Liver (tissue), 9 donors: ENCODE results near the gene GAS7. TPM values are rescaled to one million over a fixed set of nuclear protein-coding genes. Genes with fewer than 3 reads are reported as not detected.

Experiments used
- DNase-seq: peaks from one replicate; pipeline ENCODE4 v3.0.0-alpha.2; 2017; ENCODE audit warnings: low spot score
- H3K27ac ChIP-seq, 2 donors: one replicate each; pipeline ENCODE4 v1.7.0; 2013; ENCODE audit warnings: inconsistent platforms in 2 of 2, low read length in 2 of 2, control low read depth in 1 of 2, low read depth in 1 of 2, mild to moderate bottlenecking in 1 of 2
- H3K27me3 ChIP-seq, 4 donors: one replicate each; pipeline versions ENCODE4 v1.6.1 to v1.7.0; 2013; ENCODE audit warnings: low read length in 3 of 4, inconsistent platforms in 1 of 4, mild to moderate bottlenecking in 1 of 4, moderate library complexity in 1 of 4; ENCODE audit not compliant: control insufficient read depth in 4 of 4, insufficient read depth in 4 of 4
- H3K36me3 ChIP-seq, 4 donors: one replicate each; pipeline versions ENCODE4 v1.6.1 to v1.7.0; 2013; ENCODE audit warnings: low read length in 3 of 4, mild to moderate bottlenecking in 3 of 4, low read depth in 1 of 4, moderate library complexity in 1 of 4; ENCODE audit not compliant: control insufficient read depth in 4 of 4, insufficient read depth in 3 of 4
- H3K4me1 ChIP-seq, 4 donors: one replicate each; pipeline versions ENCODE4 v1.6.1 to v1.7.0; 2013; ENCODE audit warnings: low read length in 3 of 4, mild to moderate bottlenecking in 3 of 4, moderate library complexity in 1 of 4; ENCODE audit not compliant: control insufficient read depth in 4 of 4, insufficient read depth in 4 of 4
- H3K4me3 ChIP-seq, 3 donors: one replicate each; pipeline versions ENCODE4 v1.6.1 to v1.7.0; 2013; ENCODE audit warnings: low read length in 3 of 3, control low read depth in 1 of 3, low read depth in 1 of 3, mild to moderate bottlenecking in 1 of 3
- H3K9ac ChIP-seq, 2 donors: one replicate each; pipeline ENCODE4 v1.7.0; 2013; ENCODE audit warnings: low read length in 2 of 2, mild to moderate bottlenecking in 2 of 2, moderate library complexity in 2 of 2, control low read depth in 1 of 2, low read depth in 1 of 2
- H3K9me3 ChIP-seq, 4 donors: one replicate each; pipeline versions ENCODE4 v1.6.1 to v1.7.0; 2013; ENCODE audit warnings: low read length in 3 of 4; ENCODE audit not compliant: control insufficient read depth in 4 of 4
- EGR1 ChIP-seq, 2 donors: IDR thresholded peaks; 2 replicates each; pipeline ENCODE4 v1.6.1; 2016 to 2018; ENCODE audit warnings: antibody characterized with exemption in 2 of 2, low read depth in 2 of 2
- FOXA1 ChIP-seq: IDR thresholded peaks from 2 replicates; pipeline ENCODE4 v1.6.1; 2016; ENCODE audit warnings: antibody characterized with exemption
- FOXA2 ChIP-seq: IDR thresholded peaks from 2 replicates; pipeline ENCODE4 v1.6.1; 2016; ENCODE audit warnings: antibody characterized with exemption
- GABPA ChIP-seq, 2 donors: IDR thresholded peaks in 1 of 2; conservative IDR thresholded peaks in 1 of 2; 2 replicates each; pipeline ENCODE4 v1.6.1; 2016; ENCODE audit warnings: antibody characterized with exemption in 2 of 2, mild to moderate bottlenecking in 1 of 2, moderate library complexity in 1 of 2
- HNF4A ChIP-seq, 2 donors: conservative IDR thresholded peaks; 2 replicates each; pipeline ENCODE4 v1.6.1; 2016; ENCODE audit warnings: antibody characterized with exemption in 2 of 2, mild to moderate bottlenecking in 2 of 2
- HNF4G ChIP-seq: IDR thresholded peaks from 2 replicates; pipeline ENCODE4 v1.6.1; 2016; ENCODE audit warnings: antibody characterized with exemption
- JUND ChIP-seq, 2 donors: IDR thresholded peaks; 2 replicates each; pipeline ENCODE4 v1.6.1; 2016; ENCODE audit warnings: antibody characterized with exemption in 2 of 2
- NR2F2 ChIP-seq: IDR thresholded peaks from 2 replicates; pipeline ENCODE4 v1.6.1; 2016; ENCODE audit warnings: antibody characterized with exemption
- RXRA ChIP-seq, 2 donors: IDR thresholded peaks; 2 replicates each; pipeline ENCODE4 v1.6.1; 2017 to 2018; ENCODE audit warnings: antibody characterized with exemption in 2 of 2, mild to moderate bottlenecking in 1 of 2
- SP1 ChIP-seq: IDR thresholded peaks from 2 replicates; pipeline ENCODE4 v1.6.1; 2018; ENCODE audit warnings: antibody characterized with exemption, mild to moderate bottlenecking
- TAF1 ChIP-seq: conservative IDR thresholded peaks from 2 replicates; pipeline ENCODE4 v1.6.1; 2016; ENCODE audit warnings: antibody characterized with exemption, mild to moderate bottlenecking
- YY1 ChIP-seq: IDR thresholded peaks from 2 replicates; pipeline ENCODE4 v1.6.1; 2016; ENCODE audit warnings: antibody characterized with exemption, mild to moderate bottlenecking
- WGBS: extraction: QIAGEN DNeasy Blood & Tissue Kit; methylation state at CpG from one replicate; pipeline ENCODE4 v1.1.7; 2013; 5-methylcytosine and 5-hydroxymethylcytosine counted together
- polyA plus RNA-seq, 2 donors: library from polyadenylated mRNA; stranded (reverse) in 1 of 2; unstranded in 1 of 2; fragments of 200-250 nt in 1 of 2; fragments of >200 nt in 1 of 2; fragmentation: Nextera tagmentation in 1 of 2; extraction: Ambion mirVana in 1 of 2; gene quantifications; one replicate each; pipeline versions ENCODE4 v1.2.1 to v1.2.3, GENCODE V29; 2013 to 2015
- total RNA-seq, 2 donors: library from RNA; depleted of rRNA; stranded (reverse); fragments of >200 nt; gene quantifications; one replicate each; pipeline ENCODE4 v1.2.3, GENCODE V29; 2014
- TF ChIP-seq, protein P1 (sequence below): IDR thresholded peaks from 2 replicates; pipeline ENCODE4 v1.6.1; 2016; ENCODE audit warnings: antibody characterized with exemption
- TF ChIP-seq, protein P2 (sequence below): fragments of 150-350 bp; IDR thresholded peaks from 2 replicates; pipeline ENCODE4 v1.5.1; 2017; ENCODE audit warnings: improper control_type of control experiment, low read depth, low read length; ENCODE audit not compliant: missing input control
- TF ChIP-seq, protein P3 (sequence below): IDR thresholded peaks from 2 replicates; pipeline ENCODE4 v1.6.1; 2016; ENCODE audit warnings: antibody characterized with exemption, mild to moderate bottlenecking
- TF ChIP-seq, protein P4 (sequence below): IDR thresholded peaks from 2 replicates; pipeline ENCODE4 v1.6.1; 2016; ENCODE audit warnings: antibody characterized with exemption
- TF ChIP-seq, protein P5 (sequence below): IDR thresholded peaks from 2 replicates; pipeline ENCODE4 v1.6.1; 2016; ENCODE audit warnings: antibody characterized with exemption
- donor health status: healthy.
- donor health status: healthy.
- donor health status: healthy.
- donor health status: healthy.
- donor health status: healthy.

Gene GAS7
- total and polyA plus RNA-seq, 4 donors, result 0.79 to 6.1 (median 2.5) TPM

DNA sequence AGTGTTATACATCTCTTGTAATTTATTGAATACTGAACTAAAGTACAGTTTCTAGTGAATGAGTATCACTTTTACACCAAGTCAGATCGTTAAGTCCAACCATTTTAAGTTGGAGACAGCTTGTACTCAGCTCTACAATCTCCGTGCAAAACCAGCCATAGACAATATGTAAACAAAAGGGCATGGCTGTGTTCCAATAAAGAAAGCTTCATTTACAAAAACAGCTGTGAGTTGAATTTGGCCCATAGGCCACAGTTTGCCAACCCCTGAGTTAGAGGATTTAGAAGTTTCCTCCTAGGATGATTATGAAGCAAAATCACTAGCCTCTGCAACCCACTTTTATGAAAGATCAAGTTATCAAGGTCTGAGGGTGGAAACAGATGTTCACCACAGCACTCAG is 187.7 kb downstream of the GAS7 start:
- 56% methylated on average over 2 of the region's 2 CpGs for WGBS
- Histone ChIP-seq H3K9ac (no peak overlapping the region), H3K4me3 (no peak overlapping the region), H3K36me3 (no peaks in the 10 kb centered on the region), H3K27me3 (no peaks in the 10 kb centered on the region), H3K9me3 (no peaks in the 10 kb centered on the region), H3K4me1 (no peaks in the 10 kb centered on the region), H3K27ac (no peak overlapping the region)
- TF ChIP-seq TAF1, result no peak
- no peak for TF ChIP-seq NR2F2
- TF ChIP-seq, protein P1, sequence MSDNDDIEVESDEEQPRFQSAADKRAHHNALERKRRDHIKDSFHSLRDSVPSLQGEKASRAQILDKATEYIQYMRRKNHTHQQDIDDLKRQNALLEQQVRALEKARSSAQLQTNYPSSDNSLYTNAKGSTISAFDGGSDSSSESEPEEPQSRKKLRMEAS, result no peak
- no peak for TF ChIP-seq GABPA (IDR thresholded peaks at IDR 0.05 in 1 of 2, conservative IDR thresholded peaks at IDR 0.05 in 1 of 2)
- no peak for TF ChIP-seq EGR1 (IDR thresholded peaks at IDR 0.05; ENCODE audit: low read depth in 2 of 2)
- no peak for TF ChIP-seq HNF4A (conservative IDR thresholded peaks at IDR 0.05)
- TF ChIP-seq, protein P2, sequence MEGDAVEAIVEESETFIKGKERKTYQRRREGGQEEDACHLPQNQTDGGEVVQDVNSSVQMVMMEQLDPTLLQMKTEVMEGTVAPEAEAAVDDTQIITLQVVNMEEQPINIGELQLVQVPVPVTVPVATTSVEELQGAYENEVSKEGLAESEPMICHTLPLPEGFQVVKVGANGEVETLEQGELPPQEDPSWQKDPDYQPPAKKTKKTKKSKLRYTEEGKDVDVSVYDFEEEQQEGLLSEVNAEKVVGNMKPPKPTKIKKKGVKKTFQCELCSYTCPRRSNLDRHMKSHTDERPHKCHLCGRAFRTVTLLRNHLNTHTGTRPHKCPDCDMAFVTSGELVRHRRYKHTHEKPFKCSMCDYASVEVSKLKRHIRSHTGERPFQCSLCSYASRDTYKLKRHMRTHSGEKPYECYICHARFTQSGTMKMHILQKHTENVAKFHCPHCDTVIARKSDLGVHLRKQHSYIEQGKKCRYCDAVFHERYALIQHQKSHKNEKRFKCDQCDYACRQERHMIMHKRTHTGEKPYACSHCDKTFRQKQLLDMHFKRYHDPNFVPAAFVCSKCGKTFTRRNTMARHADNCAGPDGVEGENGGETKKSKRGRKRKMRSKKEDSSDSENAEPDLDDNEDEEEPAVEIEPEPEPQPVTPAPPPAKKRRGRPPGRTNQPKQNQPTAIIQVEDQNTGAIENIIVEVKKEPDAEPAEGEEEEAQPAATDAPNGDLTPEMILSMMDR, result no peak
- no peak for TF ChIP-seq SP1
- TF ChIP-seq, protein P3, sequence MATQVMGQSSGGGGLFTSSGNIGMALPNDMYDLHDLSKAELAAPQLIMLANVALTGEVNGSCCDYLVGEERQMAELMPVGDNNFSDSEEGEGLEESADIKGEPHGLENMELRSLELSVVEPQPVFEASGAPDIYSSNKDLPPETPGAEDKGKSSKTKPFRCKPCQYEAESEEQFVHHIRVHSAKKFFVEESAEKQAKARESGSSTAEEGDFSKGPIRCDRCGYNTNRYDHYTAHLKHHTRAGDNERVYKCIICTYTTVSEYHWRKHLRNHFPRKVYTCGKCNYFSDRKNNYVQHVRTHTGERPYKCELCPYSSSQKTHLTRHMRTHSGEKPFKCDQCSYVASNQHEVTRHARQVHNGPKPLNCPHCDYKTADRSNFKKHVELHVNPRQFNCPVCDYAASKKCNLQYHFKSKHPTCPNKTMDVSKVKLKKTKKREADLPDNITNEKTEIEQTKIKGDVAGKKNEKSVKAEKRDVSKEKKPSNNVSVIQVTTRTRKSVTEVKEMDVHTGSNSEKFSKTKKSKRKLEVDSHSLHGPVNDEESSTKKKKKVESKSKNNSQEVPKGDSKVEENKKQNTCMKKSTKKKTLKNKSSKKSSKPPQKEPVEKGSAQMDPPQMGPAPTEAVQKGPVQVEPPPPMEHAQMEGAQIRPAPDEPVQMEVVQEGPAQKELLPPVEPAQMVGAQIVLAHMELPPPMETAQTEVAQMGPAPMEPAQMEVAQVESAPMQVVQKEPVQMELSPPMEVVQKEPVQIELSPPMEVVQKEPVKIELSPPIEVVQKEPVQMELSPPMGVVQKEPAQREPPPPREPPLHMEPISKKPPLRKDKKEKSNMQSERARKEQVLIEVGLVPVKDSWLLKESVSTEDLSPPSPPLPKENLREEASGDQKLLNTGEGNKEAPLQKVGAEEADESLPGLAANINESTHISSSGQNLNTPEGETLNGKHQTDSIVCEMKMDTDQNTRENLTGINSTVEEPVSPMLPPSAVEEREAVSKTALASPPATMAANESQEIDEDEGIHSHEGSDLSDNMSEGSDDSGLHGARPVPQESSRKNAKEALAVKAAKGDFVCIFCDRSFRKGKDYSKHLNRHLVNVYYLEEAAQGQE, result no peak
- no peak for TF ChIP-seq FOXA2
- TF ChIP-seq, protein P4, sequence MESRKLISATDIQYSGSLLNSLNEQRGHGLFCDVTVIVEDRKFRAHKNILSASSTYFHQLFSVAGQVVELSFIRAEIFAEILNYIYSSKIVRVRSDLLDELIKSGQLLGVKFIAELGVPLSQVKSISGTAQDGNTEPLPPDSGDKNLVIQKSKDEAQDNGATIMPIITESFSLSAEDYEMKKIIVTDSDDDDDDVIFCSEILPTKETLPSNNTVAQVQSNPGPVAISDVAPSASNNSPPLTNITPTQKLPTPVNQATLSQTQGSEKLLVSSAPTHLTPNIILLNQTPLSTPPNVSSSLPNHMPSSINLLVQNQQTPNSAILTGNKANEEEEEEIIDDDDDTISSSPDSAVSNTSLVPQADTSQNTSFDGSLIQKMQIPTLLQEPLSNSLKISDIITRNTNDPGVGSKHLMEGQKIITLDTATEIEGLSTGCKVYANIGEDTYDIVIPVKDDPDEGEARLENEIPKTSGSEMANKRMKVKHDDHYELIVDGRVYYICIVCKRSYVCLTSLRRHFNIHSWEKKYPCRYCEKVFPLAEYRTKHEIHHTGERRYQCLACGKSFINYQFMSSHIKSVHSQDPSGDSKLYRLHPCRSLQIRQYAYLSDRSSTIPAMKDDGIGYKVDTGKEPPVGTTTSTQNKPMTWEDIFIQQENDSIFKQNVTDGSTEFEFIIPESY, result no peak
- TF ChIP-seq, protein P5, sequence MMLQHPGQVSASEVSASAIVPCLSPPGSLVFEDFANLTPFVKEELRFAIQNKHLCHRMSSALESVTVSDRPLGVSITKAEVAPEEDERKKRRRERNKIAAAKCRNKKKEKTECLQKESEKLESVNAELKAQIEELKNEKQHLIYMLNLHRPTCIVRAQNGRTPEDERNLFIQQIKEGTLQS, result no peak
- TF ChIP-seq RXRA (IDR thresholded peaks at IDR 0.05), result no peak
- no peak for TF ChIP-seq HNF4G
- no peak for TF ChIP-seq YY1
- no peak for TF ChIP-seq FOXA1
- DNase-seq, result no peak

DNA sequence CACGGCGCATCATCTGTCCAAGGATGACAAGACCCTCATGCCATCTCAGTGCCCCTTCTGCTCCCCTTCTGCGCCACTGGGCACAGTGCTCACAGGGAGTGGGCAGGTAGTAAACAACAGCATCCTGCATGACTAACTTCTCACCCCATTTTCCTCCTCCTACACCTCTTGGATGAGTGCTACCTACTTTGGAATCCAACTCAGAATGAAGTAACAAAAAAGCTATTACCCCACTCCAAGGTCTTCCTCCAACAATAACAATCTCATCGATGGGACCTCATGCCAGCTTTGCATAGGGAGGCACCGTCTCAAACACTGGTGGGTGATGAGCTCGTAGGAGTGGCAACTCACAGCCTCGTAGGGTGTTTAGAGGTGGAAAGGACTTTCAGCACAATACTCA is 194.7 kb downstream of the GAS7 start:
- DNase-seq, result no peak
- no peak for TF ChIP-seq JUND (IDR thresholded peaks at IDR 0.05)
- TF ChIP-seq, protein P3, result no peak
- TF ChIP-seq FOXA2, result no peak
- no peak for TF ChIP-seq NR2F2
- TF ChIP-seq FOXA1, result no peak
- TF ChIP-seq SP1, result no peak
- TF ChIP-seq, protein P5, result no peak
- TF ChIP-seq, protein P2, result no peak
- Histone ChIP-seq H3K4me1 (no peaks in the 10 kb centered on the region), H3K27me3 (peaks cover 0 to 4% (median 0%) of the 10 kb centered on the region in 4 donors), H3K9me3 (no peaks in the 10 kb centered on the region), H3K27ac (no peak overlapping the region), H3K36me3 (no peaks in the 10 kb centered on the region), H3K9ac (no peak overlapping the region), H3K4me3 (no peak overlapping the region)
- 80% methylated on average over 7 of the region's 7 CpGs for WGBS
